ENCODE data around the gene CTBS.

The CTBS gene

GRCh38 chr1:84613887-84614286, 39.6 kb upstream of the CTBS start:
- Histone ChIP-seq H3K9me2 (replicated peaks; ENCODE audit: low read depth, low read length) (no peaks in the 10 kb centered on the region), H3K36me3 (ENCODE audit: insufficient read depth, low read length) (no peaks in the 10 kb centered on the region), H2AFZ (ENCODE audit: low read length) (no peak overlapping the region), H3K9me3 (ENCODE audit: insufficient read depth, low read depth, low read length) (0 out of 2 replicates have a peak, but pooled peaks cover 5% of the 10 kb centered on the region), H3F3A (ENCODE audit: low read depth) (no peaks in the 10 kb centered on the region), H4K20me1 (ENCODE audit: insufficient read depth, low read length, poor library complexity, severe bottlenecking) (no peaks in the 10 kb centered on the region), H3K9ac (ENCODE audit: low read depth, low read length, poor library complexity, severe bottlenecking) (no peak overlapping the region), H3K4me1 (ENCODE audit: insufficient read depth, low read length, poor library complexity, severe bottlenecking) (no peaks in the 10 kb centered on the region), H3K4me3 (ENCODE audit: low read length, poor library complexity, severe bottlenecking) (no peak overlapping the region), H3K4me2 (ENCODE audit: low read depth, low read length, poor library complexity, severe bottlenecking) (no peak overlapping the region), H3K27me3 (ENCODE audit: insufficient read depth, low read length, poor library complexity, severe bottlenecking) (no peaks in the 10 kb centered on the region), H3K79me2 (ENCODE audit: insufficient read depth, low read length) (no peaks in the 10 kb centered on the region)
- TF ChIP-seq EZH2phosphoT487 (IDR thresholded peaks at IDR 0.05; ENCODE audit: borderline replicate concordance) (no peak), CTCF (conservative IDR thresholded peaks at IDR 0.05; ENCODE audit: low read length) (no peak)

- H3K9ac ChIP-seq (ENCODE audit: low read depth, low read length, poor library complexity, severe bottlenecking): no peak overlapping the region
- no peaks in the 10 kb centered on the region for H3F3A ChIP-seq (ENCODE audit: low read depth)
- TF ChIP-seq CTCF (conservative IDR thresholded peaks at IDR 0.05; ENCODE audit: low read length) (no peak), EZH2phosphoT487 (IDR thresholded peaks at IDR 0.05; ENCODE audit: borderline replicate concordance) (no peak)
- no peaks in the 10 kb centered on the region for H4K20me1 ChIP-seq (ENCODE audit: insufficient read depth, low read length, poor library complexity, severe bottlenecking)
- H3K36me3 ChIP-seq (ENCODE audit: insufficient read depth, low read length): no peaks in the 10 kb centered on the region
- H3K4me1 ChIP-seq (ENCODE audit: insufficient read depth, low read length, poor library complexity, severe bottlenecking): no peaks in the 10 kb centered on the region
- no peak overlapping the region for H3K4me3 ChIP-seq (ENCODE audit: low read length, poor library complexity, severe bottlenecking)
- H3K9me2 ChIP-seq (replicated peaks; ENCODE audit: low read depth, low read length): no peaks in the 10 kb centered on the region
- no peak overlapping the region for H3K4me2 ChIP-seq (ENCODE audit: low read depth, low read length, poor library complexity, severe bottlenecking)
- no peaks in the 10 kb centered on the region for H3K27me3 ChIP-seq (ENCODE audit: insufficient read depth, low read length, poor library complexity, severe bottlenecking)
- H3K9me3 ChIP-seq (ENCODE audit: insufficient read depth, low read depth, low read length): 0 out of 2 replicates have a peak, but pooled peaks cover 5% of the 10 kb centered on the region
- H3K79me2 ChIP-seq (ENCODE audit: insufficient read depth, low read length): no peaks in the 10 kb centered on the region
- H2AFZ ChIP-seq (ENCODE audit: low read length): no peak overlapping the region
Observed at GRCh38 chr1:84613026-84613425, 38.8 kb upstream of the CTBS start.

- no peaks in the 10 kb centered on the region for H3K9me2 ChIP-seq (replicated peaks; ENCODE audit: low read depth, low read length)
- no peaks in the 10 kb centered on the region for H3K36me3 ChIP-seq (ENCODE audit: insufficient read depth, low read length)
- no peaks in the 10 kb centered on the region for H3F3A ChIP-seq (ENCODE audit: low read depth)
- no peaks in the 10 kb centered on the region for H4K20me1 ChIP-seq (ENCODE audit: insufficient read depth, low read length, poor library complexity, severe bottlenecking)
- no peaks in the 10 kb centered on the region for H3K27me3 ChIP-seq (ENCODE audit: insufficient read depth, low read length, poor library complexity, severe bottlenecking)
- TF ChIP-seq CTCF (conservative IDR thresholded peaks at IDR 0.05; ENCODE audit: low read length) (no peak), EZH2phosphoT487 (IDR thresholded peaks at IDR 0.05; ENCODE audit: borderline replicate concordance) (no peak)
- no peaks in the 10 kb centered on the region for H3K4me1 ChIP-seq (ENCODE audit: insufficient read depth, low read length, poor library complexity, severe bottlenecking)
- no peak overlapping the region for H2AFZ ChIP-seq (ENCODE audit: low read length)
- 0 out of 2 replicates have a peak, but pooled peaks cover 5% of the 10 kb centered on the region for H3K9me3 ChIP-seq (ENCODE audit: insufficient read depth, low read depth, low read length)
- H3K4me2 ChIP-seq (ENCODE audit: low read depth, low read length, poor library complexity, severe bottlenecking): no peak overlapping the region
- H3K4me3 ChIP-seq (ENCODE audit: low read length, poor library complexity, severe bottlenecking): no peak overlapping the region
- H3K9ac ChIP-seq (ENCODE audit: low read depth, low read length, poor library complexity, severe bottlenecking): no peak overlapping the region
- no peaks in the 10 kb centered on the region for H3K79me2 ChIP-seq (ENCODE audit: insufficient read depth, low read length)
Observed at GRCh38 chr1:84611796-84612195, 37.6 kb upstream of the CTBS start.

Measured in Loucy (cell line).